Esophagus muscularis mucosa (tissue), 4 donors: ENCODE results near the gene PLPP1.

Experiments
- EP300 ChIP-seq: sonication (generic); formaldehyde crosslinking; IDR thresholded peaks from one replicate; pipeline ENCODE4 v1.6.1; 2017; ENCODE audit warnings: antibody characterized with exemption
- POLR2A ChIP-seq: fragments of 450-650 bp; IDR thresholded peaks from one replicate; pipeline ENCODE4 v1.6.1; 2017; ENCODE audit warnings: antibody characterized with exemption, moderate library complexity, mild to moderate bottlenecking, low read depth
- POLR2AphosphoS5 ChIP-seq, 2 donors: sonication (generic); formaldehyde crosslinking; IDR thresholded peaks; one replicate each; pipeline ENCODE4 v1.6.1; 2017; ENCODE audit warnings: antibody characterized with exemption in 2 of 2
- TF ChIP-seq, protein P1 (sequence below), 3 experiments: fragments of 200-600 bp in 2 of 3; fragments of 450-650 bp in 1 of 3; sonication (generic) in 2 of 3; IDR thresholded peaks; one replicate each; pipeline ENCODE4 v1.5.1; 2017 to 2019; ENCODE audit warnings: antibody characterized with exemption in 3 of 3, mild to moderate bottlenecking in 2 of 3, moderate library complexity in 1 of 3

DNA sequence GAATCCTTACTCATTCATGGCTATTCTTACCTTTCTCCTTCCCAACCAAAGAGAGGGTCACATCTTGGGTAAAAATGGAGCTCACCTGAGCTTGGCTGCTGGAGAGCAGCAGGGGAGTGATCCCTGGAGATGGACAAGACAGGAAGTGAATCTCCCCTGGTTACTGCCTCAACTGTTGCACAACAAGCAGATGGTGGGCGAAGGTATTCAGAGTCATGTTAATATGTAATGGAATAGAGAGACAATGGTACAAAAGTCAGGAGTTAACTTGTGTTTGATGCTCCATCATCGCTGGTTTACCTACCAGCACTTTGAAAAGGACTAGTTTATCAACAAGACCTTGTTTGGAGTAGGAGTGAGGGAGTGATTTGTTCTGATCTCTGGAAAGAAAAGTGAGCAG is 13.0 kb upstream of the PLPP1 start:
- TF ChIP-seq POLR2A (no peak), POLR2AphosphoS5 (IDR thresholded peaks at IDR 0.05) (no peak), EP300 (no peak)
- TF ChIP-seq, protein P1, sequence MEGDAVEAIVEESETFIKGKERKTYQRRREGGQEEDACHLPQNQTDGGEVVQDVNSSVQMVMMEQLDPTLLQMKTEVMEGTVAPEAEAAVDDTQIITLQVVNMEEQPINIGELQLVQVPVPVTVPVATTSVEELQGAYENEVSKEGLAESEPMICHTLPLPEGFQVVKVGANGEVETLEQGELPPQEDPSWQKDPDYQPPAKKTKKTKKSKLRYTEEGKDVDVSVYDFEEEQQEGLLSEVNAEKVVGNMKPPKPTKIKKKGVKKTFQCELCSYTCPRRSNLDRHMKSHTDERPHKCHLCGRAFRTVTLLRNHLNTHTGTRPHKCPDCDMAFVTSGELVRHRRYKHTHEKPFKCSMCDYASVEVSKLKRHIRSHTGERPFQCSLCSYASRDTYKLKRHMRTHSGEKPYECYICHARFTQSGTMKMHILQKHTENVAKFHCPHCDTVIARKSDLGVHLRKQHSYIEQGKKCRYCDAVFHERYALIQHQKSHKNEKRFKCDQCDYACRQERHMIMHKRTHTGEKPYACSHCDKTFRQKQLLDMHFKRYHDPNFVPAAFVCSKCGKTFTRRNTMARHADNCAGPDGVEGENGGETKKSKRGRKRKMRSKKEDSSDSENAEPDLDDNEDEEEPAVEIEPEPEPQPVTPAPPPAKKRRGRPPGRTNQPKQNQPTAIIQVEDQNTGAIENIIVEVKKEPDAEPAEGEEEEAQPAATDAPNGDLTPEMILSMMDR (IDR thresholded peaks at IDR 0.05) = no peak
